Measurements from ENCODE around the gene RAD51B. TPM values are rescaled to one million over a fixed set of nuclear protein-coding genes. Genes with fewer than 3 reads are reported as not detected.

Gene RAD51B
- polyA plus RNA-seq, 3 donors = 3.6 to 11.6 (median 9.4) TPM

DNA sequence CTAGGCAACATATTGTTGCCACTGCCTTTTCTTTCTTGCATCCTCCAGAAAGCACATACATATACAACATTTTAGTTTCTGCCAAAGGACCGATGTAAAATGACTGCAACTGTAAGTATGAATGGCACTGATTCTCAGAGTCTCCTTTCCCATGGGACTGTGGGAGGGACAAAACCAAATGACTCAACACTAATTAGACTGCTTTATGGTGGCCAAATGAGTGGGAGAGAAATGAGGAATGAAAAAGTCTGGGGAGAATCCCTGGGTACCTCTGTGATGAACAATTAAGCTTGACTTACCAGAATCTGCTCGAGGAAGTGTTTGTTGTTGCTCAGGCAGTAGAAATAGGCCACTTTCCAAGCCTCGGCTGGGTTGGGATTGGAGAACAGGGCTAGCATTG lies 13.3 kb upstream of the RAD51B start:
- no peaks in the 10 kb centered on the region for H3K9me3 ChIP-seq (replicated peaks in 1 of 2; ENCODE audit: control insufficient read depth in 1 of 2, insufficient read depth in 1 of 2, low read length in 2 of 2)
- H3K9ac ChIP-seq (ENCODE audit: insufficient read depth, low read length, poor library complexity, severe bottlenecking) = no peak overlapping the region
- Mint-ChIP-seq H3K27ac (peak overlapping the region in 3 of 7 donors; percentile 9 to 37 (median 18)), H3K4me1 (no peaks in the 10 kb centered on the region), H3K9me3 (no peaks in the 10 kb centered on the region), H3K27me3 (ENCODE audit: low read depth in 3 of 3) (no peaks in the 10 kb centered on the region), H3K4me3 (no peak overlapping the region), H3K36me3 (peaks cover 84 to 97% of the 10 kb centered on the region in 2 donors)
- no peaks in the 10 kb centered on the region for H3K27me3 ChIP-seq (ENCODE audit: control insufficient read depth in 2 of 2, insufficient read depth in 2 of 2, low read length in 2 of 2)
- WGBS (ENCODE audit: insufficient coverage) = 100% methylated on average over 2 of the region's 3 CpGs
- TF ChIP-seq, protein P1, sequence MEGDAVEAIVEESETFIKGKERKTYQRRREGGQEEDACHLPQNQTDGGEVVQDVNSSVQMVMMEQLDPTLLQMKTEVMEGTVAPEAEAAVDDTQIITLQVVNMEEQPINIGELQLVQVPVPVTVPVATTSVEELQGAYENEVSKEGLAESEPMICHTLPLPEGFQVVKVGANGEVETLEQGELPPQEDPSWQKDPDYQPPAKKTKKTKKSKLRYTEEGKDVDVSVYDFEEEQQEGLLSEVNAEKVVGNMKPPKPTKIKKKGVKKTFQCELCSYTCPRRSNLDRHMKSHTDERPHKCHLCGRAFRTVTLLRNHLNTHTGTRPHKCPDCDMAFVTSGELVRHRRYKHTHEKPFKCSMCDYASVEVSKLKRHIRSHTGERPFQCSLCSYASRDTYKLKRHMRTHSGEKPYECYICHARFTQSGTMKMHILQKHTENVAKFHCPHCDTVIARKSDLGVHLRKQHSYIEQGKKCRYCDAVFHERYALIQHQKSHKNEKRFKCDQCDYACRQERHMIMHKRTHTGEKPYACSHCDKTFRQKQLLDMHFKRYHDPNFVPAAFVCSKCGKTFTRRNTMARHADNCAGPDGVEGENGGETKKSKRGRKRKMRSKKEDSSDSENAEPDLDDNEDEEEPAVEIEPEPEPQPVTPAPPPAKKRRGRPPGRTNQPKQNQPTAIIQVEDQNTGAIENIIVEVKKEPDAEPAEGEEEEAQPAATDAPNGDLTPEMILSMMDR (IDR thresholded peaks at IDR 0.05) = no peak
- H3K27ac ChIP-seq (ENCODE audit: low read depth in 1 of 2, low read length in 2 of 2) = no peak overlapping the region
- no peaks in the 10 kb centered on the region for H3K4me1 ChIP-seq (ENCODE audit: control insufficient read depth in 1 of 2, insufficient read depth in 2 of 2, low read length in 2 of 2)
- DNase-seq = no peak
- H3K4me2 ChIP-seq (replicated peaks; ENCODE audit: extremely low read depth, low read length, poor library complexity, severe bottlenecking) = no peak overlapping the region
- no peaks in the 10 kb centered on the region for H3K79me2 ChIP-seq (ENCODE audit: insufficient read depth, low read length)
- no peak overlapping the region for H3K4me3 ChIP-seq (replicated peaks in 1 of 3; ENCODE audit: low read depth in 2 of 3, low read length in 3 of 3)
- intact Hi-C loops (cut with micrococcal nuclease) = no loop called here
- no peaks in the 10 kb centered on the region for H4K20me1 ChIP-seq (ENCODE audit: insufficient read depth, low read length)
- H3K36me3 ChIP-seq (replicated peaks in 1 of 2; ENCODE audit: control insufficient read depth in 1 of 2, insufficient read depth in 2 of 2, low read length in 2 of 2) = peaks cover 85 to 98% of the 10 kb centered on the region in 2 donors
- H2AFZ ChIP-seq (ENCODE audit: insufficient read depth, low read depth, low read length, poor library complexity, severe bottlenecking) = no peak overlapping the region

DNA sequence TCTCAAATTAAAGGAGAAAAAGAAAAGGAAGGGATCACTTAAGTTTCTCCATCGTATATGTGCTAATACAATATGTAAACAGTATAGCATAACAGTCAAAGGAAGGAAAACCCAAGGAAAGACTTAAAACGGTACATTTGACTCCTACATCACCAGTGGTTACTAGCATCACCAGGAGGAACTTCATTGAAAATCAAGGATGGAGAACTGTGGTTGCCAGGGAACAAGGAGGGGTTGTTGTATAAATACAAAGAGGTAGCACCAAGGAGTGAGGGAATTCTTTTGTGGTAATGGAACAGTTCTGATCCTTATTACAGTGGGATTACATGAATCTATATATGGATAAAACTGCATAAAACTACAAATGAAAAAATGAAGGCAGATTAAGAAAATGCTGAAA lies 4.8 kb upstream of the RAD51B start:
- H3K27ac Mint-ChIP-seq = peak overlapping the region in 2 of 7 donors; percentile 27 to 64

More for the DNA sequence above, 4.8 kb upstream of the RAD51B start:
- no peak overlapping the region for H3K27ac ChIP-seq (ENCODE audit: low read depth in 1 of 2, low read length in 2 of 2)
- peak in 1 of 3 donors; percentile 32 for DNase-seq
- H3K4me3 ChIP-seq (replicated peaks in 1 of 3; ENCODE audit: low read depth in 2 of 3, low read length in 3 of 3) = peak overlapping the region in 1 of 3 experiments; percentile 89
- H3K4me1 Mint-ChIP-seq = peaks cover 51% of the 10 kb centered on the region
- TF ChIP-seq, protein P1 (IDR thresholded peaks at IDR 0.05) = no peak
- peaks cover 5% of the 10 kb centered on the region for H4K20me1 ChIP-seq (ENCODE audit: insufficient read depth, low read length)
- no CpG with 5 or more reads among the region's 2 CpGs for WGBS (ENCODE audit: insufficient coverage)
- no peaks in the 10 kb centered on the region for H3K27me3 ChIP-seq (ENCODE audit: control insufficient read depth in 2 of 2, insufficient read depth in 2 of 2, low read length in 2 of 2)
- no peaks in the 10 kb centered on the region for H3K9me3 ChIP-seq (replicated peaks in 1 of 2; ENCODE audit: control insufficient read depth in 1 of 2, insufficient read depth in 1 of 2, low read length in 2 of 2)
- H3K4me2 ChIP-seq (replicated peaks; ENCODE audit: extremely low read depth, low read length, poor library complexity, severe bottlenecking) = peak overlapping the region; percentile 1
- peak overlapping the region in 1 of 2 donors; percentile 6 for H3K4me3 Mint-ChIP-seq
- H3K36me3 Mint-ChIP-seq = peaks cover 21 to 24% of the 10 kb centered on the region in 2 donors
- peaks cover 0 to 2% (median 0%) of the 10 kb centered on the region in 7 donors for H3K9me3 Mint-ChIP-seq
- intact Hi-C loops (cut with micrococcal nuclease) = loop anchor here in 1 of 2 donors (5.0 to 10.0 kb wide), 2 partner anchors 118 to 400 kb away; partner anchors contain the start of gene RDH11
- H3K27me3 Mint-ChIP-seq (ENCODE audit: low read depth in 3 of 3) = no peaks in the 10 kb centered on the region
- H2AFZ ChIP-seq (ENCODE audit: insufficient read depth, low read depth, low read length, poor library complexity, severe bottlenecking) = no peak overlapping the region
- no peak overlapping the region for H3K9ac ChIP-seq (ENCODE audit: insufficient read depth, low read length, poor library complexity, severe bottlenecking)
- peaks cover 12 to 28% of the 10 kb centered on the region in 2 donors for H3K36me3 ChIP-seq (replicated peaks in 1 of 2; ENCODE audit: control insufficient read depth in 1 of 2, insufficient read depth in 2 of 2, low read length in 2 of 2)
- peaks cover 43 to 53% of the 10 kb centered on the region in 2 donors for H3K4me1 ChIP-seq (ENCODE audit: control insufficient read depth in 1 of 2, insufficient read depth in 2 of 2, low read length in 2 of 2)
- peaks cover 27% of the 10 kb centered on the region for H3K79me2 ChIP-seq (ENCODE audit: insufficient read depth, low read length)
